Calu3 (cell line): ENCODE data around the gene CRTC1. TPM values are rescaled to one million over a fixed set of nuclear protein-coding genes. Genes with fewer than 3 reads are reported as not detected.

Experiments
- BruUV-seq: library from RNA; stranded (reverse); fragments of 400-500 nt; replicated peaks from 2 replicates; lab custom pipeline; 2021; lab: Mats Ljungman, UMichigan
- CTCF ChIA-PET: fragments of 300-600 bp; sonication (Branson Sonifier 250); formaldehyde crosslinking; loops from one replicate; lab custom pipeline; 2022; ENCODE audit warnings: antibody characterized with exemption; lab: Charles Lee
- DNase-seq: peaks from one replicate; pipeline ENCODE4 v3.0.0; 2022
- H3K27ac Mint-ChIP-seq: one replicate; pipeline ENCODE4 v1.8.0; 2022; ENCODE audit warnings: mixed read lengths; ENCODE audit not compliant: unreplicated experiment
- H3K27me3 Mint-ChIP-seq: one replicate; pipeline ENCODE4 v1.8.0; 2022; ENCODE audit warnings: mixed read lengths; ENCODE audit not compliant: unreplicated experiment
- H3K36me3 Mint-ChIP-seq: one replicate; pipeline ENCODE4 v1.8.0; 2022; ENCODE audit warnings: mild to moderate bottlenecking, moderate library complexity, mixed read lengths; ENCODE audit not compliant: insufficient read depth, unreplicated experiment
- H3K4me1 Mint-ChIP-seq: one replicate; pipeline ENCODE4 v1.8.0; 2022; ENCODE audit warnings: mild to moderate bottlenecking, low read depth, mixed read lengths; ENCODE audit not compliant: unreplicated experiment
- H3K4me3 Mint-ChIP-seq: one replicate; pipeline ENCODE4 v1.8.0; 2022; ENCODE audit warnings: mild to moderate bottlenecking, low read depth, moderate library complexity, mixed read lengths; ENCODE audit not compliant: unreplicated experiment
- H3K9me3 Mint-ChIP-seq: one replicate; pipeline ENCODE4 v1.8.0; 2022; ENCODE audit warnings: low read depth, mixed read lengths; ENCODE audit not compliant: unreplicated experiment
- CTCF ChIP-seq: fragments of 200-600 bp; IDR thresholded peaks from one replicate; pipeline ENCODE4 v1.8.0; 2022; ENCODE audit warnings: antibody characterized with exemption; ENCODE audit not compliant: unreplicated experiment
- intact Hi-C: fragments of 100-400 bp; cut with micrococcal nuclease; formaldehyde crosslinking; loops from one replicate; pipeline ENCODE4 v1.10.0; 2022; ENCODE audit not compliant: unreplicated experiment
- total RNA-seq: library from RNA; stranded (reverse); gene quantifications from 2 replicates; pipeline ENCODE4 v1.2.3, GENCODE V29; 2022

Gene CRTC1
- total RNA-seq, 1 experiment from 2014 or later, result 8.5 TPM

- DNase-seq, result no peak
- Mint-ChIP-seq H3K4me3 (no peak overlapping the region), H3K27ac (no peak overlapping the region), H3K36me3 (peaks cover 4% of the 10 kb centered on the region), H3K4me1 (no peaks in the 10 kb centered on the region), H3K27me3 (no peaks in the 10 kb centered on the region), H3K9me3 (no peaks in the 10 kb centered on the region)
- CTCF ChIA-PET, result no interaction called here
- BruUV-seq, result no TSS peak
- no peak for TF ChIP-seq CTCF
- intact Hi-C loops, result no loop called here
These were observed 35.7 kb upstream of the CRTC1 start for GRCh38 chr19:18647807-18648206.

GRCh38 chr19:18648973-18649315 is 34.5 kb upstream of the CRTC1 start:
- intact Hi-C loops, result no loop called here
- no peak for TF ChIP-seq CTCF
- no peak for DNase-seq
- Mint-ChIP-seq H3K36me3 (peaks cover 4% of the 10 kb centered on the region), H3K27ac (no peak overlapping the region), H3K4me1 (no peaks in the 10 kb centered on the region), H3K4me3 (no peak overlapping the region), H3K9me3 (no peaks in the 10 kb centered on the region), H3K27me3 (no peaks in the 10 kb centered on the region)
- BruUV-seq, result no TSS peak
- CTCF ChIA-PET, result no interaction called here

- no peak overlapping the region for H3K4me3 Mint-ChIP-seq
- DNase-seq, result no peak
- no peaks in the 10 kb centered on the region for H3K9me3 Mint-ChIP-seq
- TF ChIP-seq CTCF, result no peak
- intact Hi-C loops, result no loop called here
- H3K36me3 Mint-ChIP-seq, result peaks cover 4% of the 10 kb centered on the region
- no TSS peak for BruUV-seq
- H3K27me3 Mint-ChIP-seq, result no peaks in the 10 kb centered on the region
- H3K4me1 Mint-ChIP-seq, result no peaks in the 10 kb centered on the region
- no peak overlapping the region for H3K27ac Mint-ChIP-seq
- CTCF ChIA-PET, result no interaction called here
These were observed 34.0 kb upstream of the CRTC1 start for GRCh38 chr19:18649371-18650020.

- BruUV-seq, result no TSS peak
- CTCF ChIA-PET, result no interaction called here
- Mint-ChIP-seq H3K27ac (no peak overlapping the region), H3K4me3 (no peak overlapping the region), H3K27me3 (no peaks in the 10 kb centered on the region), H3K4me1 (no peaks in the 10 kb centered on the region), H3K9me3 (no peaks in the 10 kb centered on the region), H3K36me3 (peaks cover 4% of the 10 kb centered on the region)
- intact Hi-C loops, result no loop called here
- TF ChIP-seq CTCF, result no peak
- DNase-seq, result no peak
These were observed 33.5 kb upstream of the CRTC1 start for GRCh38 chr19:18650021-18650390.
